ENCODE data around the gene KSR2. TPM values are rescaled to one million over a fixed set of nuclear protein-coding genes. Genes with fewer than 3 reads are reported as not detected.
A peak's percentile ranks its signal among the peaks of the same experiment; 100 is the strongest.
"Not testable (repeated sequence)": the region's sequence is repeated elsewhere in the genome, so short reads cannot be mapped to it uniquely, and the experiment has no call there.

KSR2 gene
- 0.28 TPM for total RNA-seq

- ATAC-seq = peak; percentile 90
Observed at GRCh38 chr12:117968826-117969659, at the start of gene KSR2. Gene KSR2 (minus strand): TSS chr12:117968990. CDS start chr12:117968255, 735 bp downstream.

GRCh38 chr12:118017926-118018325 is 49.1 kb upstream of the KSR2 start:
- no peak for ATAC-seq

GRCh38 chr12:118016424-118017264 is 47.9 kb upstream of the KSR2 start, which contains the start of gene RFC5:
Gene RFC5 (plus strand): TSS chr12:118016703. CDS start chr12:118016828, 125 bp downstream.
- ATAC-seq = peak; percentile 99

- ATAC-seq = no peak
Observed at GRCh38 chr12:118015944-118016343, 47.2 kb upstream of the KSR2 start.

GRCh38 chr12:118015306-118015705 is 46.5 kb upstream of the KSR2 start:
- no peak for ATAC-seq

GRCh38 chr12:118013283-118013682 is 44.5 kb upstream of the KSR2 start:
- no peak for ATAC-seq

GRCh38 chr12:118011961-118012360 is 43.2 kb upstream of the KSR2 start:
- no peak for ATAC-seq

- ATAC-seq = no peak
Observed at GRCh38 chr12:118011377-118011776, 42.6 kb upstream of the KSR2 start.

GRCh38 chr12:118010903-118011302 is 42.1 kb upstream of the KSR2 start:
- ATAC-seq = no peak

- not testable (repeated sequence) for ATAC-seq
Observed at GRCh38 chr12:117999806-118000205, 31.0 kb upstream of the KSR2 start.

- no peak for ATAC-seq
Observed at GRCh38 chr12:117998719-117999118, 29.9 kb upstream of the KSR2 start.

- no peak for ATAC-seq
Observed at GRCh38 chr12:117994551-117995438, 26.0 kb upstream of the KSR2 start.

- ATAC-seq = peak; percentile 91
Observed at GRCh38 chr12:117986705-117987469, 18.1 kb upstream of the KSR2 start.

GRCh38 chr12:117985182-117985581 is 16.4 kb upstream of the KSR2 start:
- ATAC-seq = no peak

- ATAC-seq = no peak
Observed at GRCh38 chr12:117981267-117981666, 12.5 kb upstream of the KSR2 start.

- ATAC-seq = no peak
Observed at GRCh38 chr12:117980616-117981015, 11.8 kb upstream of the KSR2 start.

- no peak for ATAC-seq
Observed at GRCh38 chr12:117977373-117977772, 8.6 kb upstream of the KSR2 start.

- no peak for ATAC-seq
Observed at GRCh38 chr12:117975006-117975405, 6.2 kb upstream of the KSR2 start.

- ATAC-seq = no peak
Observed at GRCh38 chr12:117972301-117972700, 3.5 kb upstream of the KSR2 start.

GRCh38 chr12:117970334-117970733 is 1.5 kb upstream of the KSR2 start:
- no peak for ATAC-seq

GRCh38 chr12:117968151-117968789 is 520 bp downstream of the KSR2 start:
- ATAC-seq = no peak
